ENCODE data around the gene ARRB2. TPM values are rescaled to one million over a fixed set of nuclear protein-coding genes. Genes with fewer than 3 reads are reported as not detected.

The ARRB2 gene
- total and polyA plus RNA-seq, 2 of the 13 experiments (the other 11 are each of a cell fraction or from before 2014, with no cell fraction given), result 21.5 to 49.2 TPM

- TF ChIP-seq ZGPAT (CRISPR knock-in tag; IDR thresholded peaks at IDR 0.05) (peak; percentile 81), E2F1 (CRISPR knock-in tag; IDR thresholded peaks at IDR 0.05) (no peak), FOSL1 (CRISPR knock-in tag; IDR thresholded peaks at IDR 0.05; ENCODE audit: borderline replicate concordance) (peak; percentile 94), MTA3 (CRISPR knock-in tag; IDR thresholded peaks at IDR 0.05) (no peak), ARID4A (CRISPR knock-in tag; IDR thresholded peaks at IDR 0.05; ENCODE audit: borderline replicate concordance) (peak; percentile 61; the same call in 1 of the 2 replicates), KAT8 (CRISPR knock-in tag; IDR thresholded peaks at IDR 0.05) (peak; percentile 77), ZNF430 (CRISPR knock-in tag; IDR thresholded peaks at IDR 0.05) (peak; percentile 93), MYC (CRISPR knock-in tag; IDR thresholded peaks at IDR 0.05; ENCODE audit: borderline replicate concordance) (peak; percentile 85; the same call in 1 of the 2 replicates), AHR (CRISPR knock-in tag; IDR thresholded peaks at IDR 0.05) (no peak), RAD21 (CRISPR knock-in tag; IDR thresholded peaks at IDR 0.05) (0 out of 2 replicates have a peak, but pooled peaks have one; percentile 12), DRAP1 (CRISPR knock-in tag; IDR thresholded peaks at IDR 0.05) (peak; percentile 39; the same call in 1 of the 2 replicates), ZNF746 (CRISPR knock-in tag; IDR thresholded peaks at IDR 0.05) (peak; percentile 89), ZNF772 (CRISPR knock-in tag; IDR thresholded peaks at IDR 0.05) (peak; percentile 79; the same call in 1 of the 2 replicates), ZKSCAN5 (CRISPR knock-in tag; IDR thresholded peaks at IDR 0.05) (no peak), ZNF234 (CRISPR knock-in tag; conservative IDR thresholded peaks at IDR 0.05) (no peak), HOMEZ (CRISPR knock-in tag; IDR thresholded peaks at IDR 0.05; ENCODE audit: low read depth) (no peak), TAF1 (CRISPR knock-in tag; IDR thresholded peaks at IDR 0.05) (peak; percentile 44; the same call in 1 of the 2 replicates), SIN3A (IDR thresholded peaks at IDR 0.05; ENCODE audit: borderline replicate concordance, low read depth, low read length) (0 out of 2 replicates have a peak, but pooled peaks have one; percentile 46), ZNF232 (CRISPR knock-in tag; IDR thresholded peaks at IDR 0.05; ENCODE audit: borderline replicate concordance) (no peak), ZSCAN9 (CRISPR knock-in tag; IDR thresholded peaks at IDR 0.05; ENCODE audit: borderline replicate concordance) (no peak)
Observed at GRCh38 chr17:4721203-4722135, 11.0 kb downstream of the ARRB2 start (continued).

Measured in HepG2 (cell line).